ENCODE results near the gene ARHGEF38.

ARHGEF38 gene

DNA sequence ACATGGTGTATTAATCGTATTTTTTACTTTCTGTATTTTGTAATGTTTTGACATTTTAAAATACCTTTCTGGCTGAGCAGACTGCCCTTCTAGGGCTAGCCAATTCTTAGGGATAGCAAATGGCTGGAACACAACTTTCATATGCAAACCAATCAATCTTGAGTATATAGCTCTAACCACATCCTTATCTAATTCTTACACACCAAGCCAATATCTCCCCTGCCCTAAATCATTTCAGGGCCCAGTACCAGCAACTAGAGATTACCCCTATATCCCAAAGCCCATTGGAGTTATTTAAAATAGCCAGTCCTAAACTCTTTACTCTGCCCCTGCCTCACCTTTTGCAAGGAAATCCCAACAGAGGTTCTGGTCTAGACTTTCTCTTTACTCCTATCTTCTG is 97.8 kb downstream of the ARHGEF38 start:
- TF ChIP-seq, protein P1, sequence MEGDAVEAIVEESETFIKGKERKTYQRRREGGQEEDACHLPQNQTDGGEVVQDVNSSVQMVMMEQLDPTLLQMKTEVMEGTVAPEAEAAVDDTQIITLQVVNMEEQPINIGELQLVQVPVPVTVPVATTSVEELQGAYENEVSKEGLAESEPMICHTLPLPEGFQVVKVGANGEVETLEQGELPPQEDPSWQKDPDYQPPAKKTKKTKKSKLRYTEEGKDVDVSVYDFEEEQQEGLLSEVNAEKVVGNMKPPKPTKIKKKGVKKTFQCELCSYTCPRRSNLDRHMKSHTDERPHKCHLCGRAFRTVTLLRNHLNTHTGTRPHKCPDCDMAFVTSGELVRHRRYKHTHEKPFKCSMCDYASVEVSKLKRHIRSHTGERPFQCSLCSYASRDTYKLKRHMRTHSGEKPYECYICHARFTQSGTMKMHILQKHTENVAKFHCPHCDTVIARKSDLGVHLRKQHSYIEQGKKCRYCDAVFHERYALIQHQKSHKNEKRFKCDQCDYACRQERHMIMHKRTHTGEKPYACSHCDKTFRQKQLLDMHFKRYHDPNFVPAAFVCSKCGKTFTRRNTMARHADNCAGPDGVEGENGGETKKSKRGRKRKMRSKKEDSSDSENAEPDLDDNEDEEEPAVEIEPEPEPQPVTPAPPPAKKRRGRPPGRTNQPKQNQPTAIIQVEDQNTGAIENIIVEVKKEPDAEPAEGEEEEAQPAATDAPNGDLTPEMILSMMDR (IDR thresholded peaks at IDR 0.05; ENCODE audit: low read depth, low read length, missing control alignments): no peak
- in situ Hi-C loops (cut with HindIII; ENCODE audit: low sequenced_read_pairs): no loop called here
- no peak overlapping the region for H3K4me3 ChIP-seq (ENCODE audit: low read depth, low read length)
- DNase-seq (ENCODE audit: low read depth): no peak

DNA sequence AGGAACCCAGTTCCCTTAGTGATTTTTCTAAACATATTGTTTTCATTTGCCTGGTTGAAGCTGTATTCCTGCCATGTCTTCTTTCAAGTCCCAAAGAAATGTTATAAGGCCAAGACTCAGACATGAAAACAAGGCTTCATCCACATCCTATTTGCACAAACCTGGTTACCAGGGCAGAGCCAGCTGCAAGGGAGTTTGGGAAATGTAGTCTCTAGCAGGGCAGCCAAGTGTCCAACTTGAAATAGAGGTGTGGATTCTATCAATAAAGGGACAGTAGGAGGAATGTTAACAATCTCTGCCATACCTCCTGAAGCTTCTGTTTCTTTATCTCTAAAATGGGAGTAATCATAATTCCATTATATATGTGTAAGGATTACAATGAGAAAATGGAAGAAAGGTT is 99.5 kb downstream of the ARHGEF38 start:
- in situ Hi-C loops (cut with HindIII; ENCODE audit: low sequenced_read_pairs): no loop called here
- H3K4me3 ChIP-seq (ENCODE audit: low read depth, low read length): no peak overlapping the region
- TF ChIP-seq, protein P1 (IDR thresholded peaks at IDR 0.05; ENCODE audit: low read depth, low read length, missing control alignments): no peak
- DNase-seq (ENCODE audit: low read depth): no peak

DNA sequence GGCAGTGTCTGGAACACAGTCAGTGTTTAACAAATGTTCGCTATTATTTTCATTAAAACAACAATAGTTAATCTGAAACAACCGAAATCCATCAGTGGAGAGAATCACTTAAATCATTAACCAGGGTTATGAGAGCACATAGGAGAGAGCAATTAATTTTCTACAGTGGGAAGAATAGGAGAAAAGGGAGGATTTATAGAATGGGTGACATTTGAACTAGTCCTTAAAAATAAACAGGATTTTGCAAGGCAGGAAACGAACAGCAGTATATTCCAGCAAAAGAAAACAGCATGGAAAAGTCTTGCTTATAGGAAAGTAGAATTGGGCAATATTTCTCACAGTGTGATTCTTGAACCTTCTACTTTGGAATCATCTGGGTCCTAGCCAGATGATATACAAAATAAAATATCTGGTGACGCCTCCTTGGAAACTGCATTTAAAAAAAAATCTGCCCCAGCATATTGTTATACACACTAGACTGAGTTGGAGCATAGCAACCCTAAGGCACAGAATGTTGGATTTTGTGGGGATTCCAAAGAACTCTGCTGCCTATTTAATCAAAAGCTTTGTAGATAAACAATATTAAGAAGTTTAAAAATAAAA is 100.0 kb downstream of the ARHGEF38 start:
- H3K4me3 ChIP-seq (ENCODE audit: low read depth, low read length): no peak overlapping the region
- no peak for DNase-seq (ENCODE audit: low read depth)
- in situ Hi-C loops (cut with HindIII; ENCODE audit: low sequenced_read_pairs): no loop called here
- TF ChIP-seq, protein P1 (IDR thresholded peaks at IDR 0.05; ENCODE audit: low read depth, low read length, missing control alignments): no peak

DNA sequence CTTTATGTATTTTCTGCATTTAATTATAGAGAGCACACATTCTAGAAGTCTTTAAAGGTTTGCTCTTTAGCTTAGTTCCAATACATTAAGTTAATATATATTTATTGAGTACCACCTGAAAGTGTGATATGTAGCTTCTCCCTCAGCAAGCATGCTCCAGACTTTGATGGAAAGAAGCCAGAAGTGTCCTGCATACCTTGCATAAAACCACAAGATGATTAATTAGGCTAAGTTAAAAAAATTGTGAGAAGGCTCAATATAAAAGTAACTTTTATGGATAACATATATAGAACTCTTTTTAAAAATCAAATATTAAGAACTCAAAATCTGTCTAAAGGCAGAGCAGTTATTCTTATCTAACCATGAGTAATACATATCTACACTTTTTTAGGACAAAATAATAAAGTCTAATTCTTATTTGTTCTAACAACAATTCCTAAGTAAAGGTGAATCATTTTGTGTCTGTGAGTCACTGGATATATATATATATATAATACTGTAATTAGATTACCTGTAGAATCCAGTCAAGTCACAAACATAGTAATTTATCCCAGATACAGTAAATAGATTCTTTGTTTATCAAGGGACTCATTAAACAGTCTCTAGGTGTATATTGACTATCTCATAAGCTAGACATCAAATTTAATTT is 104.8 kb downstream of the ARHGEF38 start:
- in situ Hi-C loops (cut with HindIII; ENCODE audit: low sequenced_read_pairs): no loop called here
- TF ChIP-seq, protein P1 (IDR thresholded peaks at IDR 0.05; ENCODE audit: low read depth, low read length, missing control alignments): no peak
- peak; percentile 26 for DNase-seq (ENCODE audit: low read depth)
- no peak overlapping the region for H3K4me3 ChIP-seq (ENCODE audit: low read depth, low read length)

DNA sequence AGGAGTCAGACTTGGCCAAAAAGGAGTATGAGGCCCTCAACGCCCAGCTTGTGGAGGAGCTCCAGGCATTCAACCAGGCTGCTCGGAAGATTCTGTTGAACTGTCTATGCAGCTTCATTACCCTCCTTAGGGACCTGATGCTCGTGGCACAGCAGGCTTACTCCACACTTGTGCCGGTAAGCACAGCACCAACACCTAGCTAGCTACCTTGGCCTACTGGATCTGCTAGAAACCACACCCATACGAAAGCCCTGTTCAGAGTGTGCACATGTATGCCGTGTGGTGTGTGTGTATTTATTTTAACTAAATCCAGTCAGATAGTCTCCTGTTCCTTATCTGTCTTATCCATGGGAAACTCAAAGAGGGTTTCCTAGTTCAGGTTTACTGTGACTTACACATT is 106.8 kb downstream of the ARHGEF38 start:
- TF ChIP-seq, protein P1 (IDR thresholded peaks at IDR 0.05; ENCODE audit: low read depth, low read length, missing control alignments): no peak
- no peak overlapping the region for H3K4me3 ChIP-seq (ENCODE audit: low read depth, low read length)
- no peak for DNase-seq (ENCODE audit: low read depth)
- in situ Hi-C loops (cut with HindIII; ENCODE audit: low sequenced_read_pairs): no loop called here

DNA sequence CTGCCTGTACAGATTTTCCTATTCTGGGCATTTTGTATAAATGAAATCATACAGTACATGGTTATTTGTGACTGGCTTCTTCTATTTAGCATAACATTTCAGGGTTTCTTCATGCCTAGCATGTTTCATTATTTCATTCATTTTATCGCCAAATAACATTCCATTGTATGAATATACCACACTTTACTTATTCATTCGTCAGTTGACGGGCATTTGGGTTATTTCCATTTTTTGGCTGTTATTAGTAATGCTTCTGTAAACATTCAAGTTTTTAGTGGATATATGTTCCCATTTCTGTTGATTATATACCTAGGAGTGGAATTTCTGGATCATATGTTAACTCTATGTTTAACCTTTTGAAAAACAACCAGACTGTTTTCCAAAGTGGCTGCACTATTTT is 108.6 kb downstream of the ARHGEF38 start:
- no peak overlapping the region for H3K4me3 ChIP-seq (ENCODE audit: low read depth, low read length)
- no peak for DNase-seq (ENCODE audit: low read depth)
- TF ChIP-seq, protein P1 (IDR thresholded peaks at IDR 0.05; ENCODE audit: low read depth, low read length, missing control alignments): no peak
- in situ Hi-C loops (cut with HindIII; ENCODE audit: low sequenced_read_pairs): no loop called here

Data from astrocyte of the cerebellum (primary cell).